DND-41 (cell line): ENCODE measurements around the gene EPB41L4A.

Experiments used
- CTCF ChIP-seq: IDR thresholded peaks from 2 replicates; pipeline ENCODE4 v1.5.1; 2012; ENCODE audit warnings: borderline replicate concordance, low read length, moderate library complexity, mild to moderate bottlenecking; ENCODE audit not compliant: poor library complexity, severe bottlenecking; ENCODE audit errors: extremely low read depth
- EZH2 ChIP-seq: IDR thresholded peaks from 3 replicates; pipeline ENCODE4 v1.6.1; 2012; ENCODE audit warnings: borderline replicate concordance, low read depth, mild to moderate bottlenecking, moderate library complexity, low read length, inconsistent platforms; ENCODE audit not compliant: severe bottlenecking

GRCh38 chr5:112371067-112371466, 48.0 kb downstream of the EPB41L4A start:
- TF ChIP-seq CTCF, result no peak
- TF ChIP-seq EZH2, result no peak
